GM15510 (cell line): ENCODE data around the gene OBP2B.

Source experiments
- POLR2A ChIP-seq: IDR thresholded peaks from 3 replicates; pipeline ENCODE4 v1.6.1; 2011; ENCODE audit warnings: borderline replicate concordance; ENCODE audit not compliant: insufficient read length; ENCODE audit errors: extremely low read depth

Gene OBP2B

DNA sequence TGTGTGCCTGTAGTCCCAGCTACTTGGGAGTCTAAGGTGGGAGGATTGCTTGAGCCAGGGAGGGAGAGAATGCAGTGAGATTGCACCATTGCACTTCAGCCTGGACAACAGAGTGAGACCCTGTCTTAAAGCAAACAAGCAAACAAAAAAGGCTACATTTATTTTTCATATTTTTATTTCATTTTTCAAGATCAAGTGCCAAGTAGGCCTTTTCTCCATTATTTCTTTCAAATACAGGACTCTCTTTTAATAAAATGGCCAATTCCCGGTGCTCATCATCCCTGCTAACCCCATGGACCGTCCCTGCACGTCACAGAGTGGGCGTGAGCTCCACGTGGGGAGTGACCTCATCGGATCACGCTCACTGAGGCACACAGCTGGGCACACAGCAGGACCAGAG is 36.0 kb downstream of the OBP2B start:
- no peak for TF ChIP-seq POLR2A

DNA sequence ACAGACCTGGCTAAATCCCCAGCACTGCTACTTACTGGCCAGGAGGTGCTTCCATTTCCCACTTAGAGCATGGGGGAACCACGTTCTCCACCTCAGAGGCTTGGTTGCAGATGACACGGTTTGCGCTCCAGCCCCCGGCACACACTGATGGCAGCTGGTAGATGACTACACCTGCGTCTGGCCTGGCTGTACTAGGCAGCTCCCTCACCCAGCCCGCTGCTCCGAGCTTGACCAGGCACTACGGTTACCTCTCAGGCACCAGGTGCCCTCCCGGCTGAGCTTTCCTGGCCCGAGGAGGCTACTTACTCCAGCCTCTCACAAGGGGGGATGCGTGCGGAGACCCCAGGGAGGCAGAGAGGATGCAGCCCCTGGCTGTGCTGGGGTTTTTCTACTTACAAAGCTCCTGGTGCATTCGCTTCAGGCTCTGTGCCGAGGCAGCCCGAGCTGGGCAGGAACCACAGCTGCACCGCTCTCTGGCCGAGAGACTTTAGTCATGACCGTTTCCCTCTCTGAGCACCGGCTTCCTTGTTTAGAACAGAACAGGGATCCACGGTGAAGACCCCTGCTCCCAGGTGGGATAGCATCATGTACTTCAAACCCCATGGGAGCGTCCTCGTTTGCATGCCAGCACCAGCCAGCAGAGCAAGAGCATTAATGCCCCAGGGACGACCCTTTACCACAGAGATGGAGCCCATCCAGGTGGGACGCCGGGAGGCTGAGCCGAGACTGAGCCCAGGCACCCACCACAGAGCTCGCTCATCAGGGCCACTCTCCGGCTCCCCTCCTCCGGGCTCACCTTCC is 37.7 kb downstream of the OBP2B start:
- TF ChIP-seq POLR2A: no peak

DNA sequence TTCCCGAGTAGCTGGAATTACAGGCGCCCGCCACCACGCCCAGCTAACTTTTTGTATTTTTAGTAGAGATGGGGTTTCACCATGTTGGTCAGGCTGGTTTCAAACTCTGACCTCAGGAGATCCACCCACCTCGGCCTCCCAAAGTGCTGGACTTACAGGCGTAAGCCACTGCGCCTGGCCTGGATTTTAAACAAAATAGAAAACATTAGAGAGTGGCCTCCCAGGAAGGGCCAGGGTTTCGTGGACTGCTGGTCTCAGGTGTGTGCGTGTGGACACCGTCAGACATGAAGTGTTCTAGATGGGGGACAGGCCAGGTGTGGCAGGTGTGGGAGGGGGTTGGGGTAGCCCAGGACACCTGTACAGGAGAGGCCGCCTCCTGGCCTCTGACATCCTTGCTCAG is 38.3 kb downstream of the OBP2B start:
- no peak for TF ChIP-seq POLR2A

DNA sequence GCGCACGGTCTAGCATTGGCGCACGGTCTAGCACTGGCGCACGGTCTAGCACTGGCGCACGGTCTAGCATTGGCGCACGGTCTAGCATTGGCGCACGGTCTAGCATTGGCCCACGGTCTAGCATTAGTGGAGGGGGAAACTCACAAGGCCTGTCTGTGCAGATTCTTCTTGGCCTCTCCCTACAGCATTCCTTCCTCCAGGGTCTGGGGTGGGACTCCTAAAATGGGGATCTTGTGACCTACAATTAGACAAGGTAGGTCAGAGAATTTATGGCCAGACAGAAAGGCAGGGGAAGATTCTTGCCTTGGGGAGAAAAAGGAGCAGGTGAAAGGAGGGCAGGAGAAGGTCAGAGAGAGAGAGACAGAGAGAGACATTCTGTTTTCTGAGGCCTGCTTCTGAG is 39.9 kb downstream of the OBP2B start:
- TF ChIP-seq POLR2A: no peak

GRCh38 chr9:133168432-133168831 is 40.6 kb downstream of the OBP2B start:
- TF ChIP-seq POLR2A: no peak

DNA sequence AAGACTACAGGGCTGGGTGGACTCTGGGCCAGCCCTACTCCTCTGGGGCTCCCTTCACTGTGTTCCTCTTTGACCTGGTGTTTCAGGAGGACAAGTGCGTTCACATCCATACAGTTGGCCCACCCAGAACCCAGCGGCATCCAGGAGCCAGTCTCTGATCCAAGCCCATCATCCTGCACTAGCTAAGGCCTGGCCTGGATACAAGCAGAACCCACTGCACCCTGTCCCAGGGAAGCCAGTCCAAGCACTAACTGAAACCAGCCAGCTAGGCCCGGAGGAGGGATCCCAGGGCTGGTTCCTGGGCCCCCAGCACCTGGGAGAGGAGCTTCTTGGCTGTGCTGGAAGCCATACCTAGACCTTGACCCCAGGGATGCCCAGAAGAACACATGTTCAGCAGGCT is 41.3 kb downstream of the OBP2B start:
- TF ChIP-seq POLR2A: no peak

- no peak for TF ChIP-seq POLR2A
Observed at GRCh38 chr9:133167096-133167730, 41.8 kb downstream of the OBP2B start.

- no peak for TF ChIP-seq POLR2A
Observed at GRCh38 chr9:133166392-133166791, 42.7 kb downstream of the OBP2B start.

- TF ChIP-seq POLR2A: no peak
Observed at GRCh38 chr9:133165452-133165730, 43.7 kb downstream of the OBP2B start.

GRCh38 chr9:133164191-133164590 is 44.9 kb downstream of the OBP2B start:
- no peak for TF ChIP-seq POLR2A

- TF ChIP-seq POLR2A: peak; percentile 41
Observed at GRCh38 chr9:133163504-133164172, 45.4 kb downstream of the OBP2B start, which contains the start of gene GBGT1. TSS of gene GBGT1 (minus strand) at chr9:133163914. CDS start at chr9:133162412, 1,502 bp downstream.

- TF ChIP-seq POLR2A: no peak
Observed at GRCh38 chr9:133162861-133163503, 46.1 kb downstream of the OBP2B start.

GRCh38 chr9:133161547-133161950 is 47.5 kb downstream of the OBP2B start:
- no peak for TF ChIP-seq POLR2A

DNA sequence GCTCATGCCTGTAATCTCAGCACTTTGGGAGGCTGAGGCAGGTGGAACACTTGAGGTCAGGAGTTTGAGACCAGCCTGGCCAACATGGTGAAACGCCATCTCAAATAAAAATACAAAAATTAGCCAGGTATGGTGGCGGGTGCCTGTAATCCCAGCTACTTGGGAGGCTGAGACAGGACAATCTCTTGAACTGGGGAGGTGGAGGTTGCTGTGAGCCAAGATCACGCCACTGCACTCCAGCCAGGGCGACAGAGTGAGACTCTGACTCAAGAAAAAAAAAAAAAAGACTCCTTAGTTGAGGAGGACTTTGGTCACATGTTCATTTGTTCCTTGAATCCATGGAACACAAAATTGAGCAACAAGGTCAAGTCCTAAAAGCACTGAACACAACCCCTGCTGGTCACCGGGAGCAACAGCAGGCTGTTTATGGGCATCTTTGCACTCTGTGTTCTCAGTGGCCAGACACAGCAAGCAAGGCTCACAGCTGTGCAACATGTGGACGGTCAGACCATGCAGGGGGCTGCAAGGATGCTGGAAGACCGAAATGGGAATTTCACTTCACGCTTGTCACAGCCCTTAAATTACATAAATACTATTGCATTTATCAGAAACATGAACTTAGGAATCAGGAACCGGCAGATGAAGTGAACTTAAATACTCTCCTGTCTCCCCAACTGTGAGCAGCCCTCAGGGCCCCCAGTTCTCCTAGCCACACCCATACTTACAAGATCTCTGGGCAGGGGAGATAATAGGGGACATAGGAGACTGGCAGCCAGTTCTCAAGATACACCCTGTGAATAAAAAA is 48.1 kb downstream of the OBP2B start:
- no peak for TF ChIP-seq POLR2A
